Thyroid gland (tissue), 4 donors: Measurements from ENCODE around the gene ZNF358. TPM values are rescaled to one million over a fixed set of nuclear protein-coding genes. Genes with fewer than 3 reads are reported as not detected.

Source experiments
- DNase-seq, 2 donors: peaks; one replicate each; pipeline ENCODE4 v3.0.0-alpha.2; 2019
- H3K27ac ChIP-seq, 3 donors: fragments of 200-600 bp; sonication (generic); 1 replicate in 2 of 3; 2 replicates in 1 of 3; pipeline ENCODE4 v1.5.1; 2016 to 2019; ENCODE audit warnings: mild to moderate bottlenecking in 1 of 3, moderate library complexity in 1 of 3
- H3K27me3 ChIP-seq: fragments of 200-600 bp; sonication (generic); one replicate; pipeline ENCODE4 v1.5.1; 2019
- H3K36me3 ChIP-seq, 2 donors: fragments of 200-600 bp; sonication (generic); one replicate each; pipeline ENCODE4 v1.5.1; 2016 to 2019
- H3K4me1 ChIP-seq, 2 donors: fragments of 200-600 bp; sonication (generic); one replicate each; pipeline ENCODE4 v1.5.1; 2017 to 2019
- H3K4me3 ChIP-seq, 3 donors: fragments of 200-600 bp; sonication (generic); replicated peaks in 1 of 3; 1 replicate in 2 of 3; 2 replicates in 1 of 3; pipeline ENCODE4 v1.5.1; 2016; ENCODE audit warnings: mild to moderate bottlenecking in 1 of 3
- H3K9me3 ChIP-seq: fragments of 200-600 bp; sonication (generic); one replicate; pipeline ENCODE4 v1.5.1; 2017
- POLR2A ChIP-seq, 2 donors: fragments of 450-650 bp; IDR thresholded peaks; one replicate each; pipeline ENCODE4 v1.6.1; 2017; ENCODE audit warnings: antibody characterized with exemption in 2 of 2, mild to moderate bottlenecking in 2 of 2, moderate library complexity in 1 of 2
- WGBS, 2 donors: methylation state at CpG; one replicate each; pipeline ENCODE4 v1.1.5; 2017; 5-methylcytosine and 5-hydroxymethylcytosine counted together
- intact Hi-C: fragments of 100-400 bp; cut with DNase I; formaldehyde crosslinking; loops from one replicate; pipeline ENCODE4 v1.15.1; 2023
- total RNA-seq, 4 donors: library from RNA; depleted of rRNA; stranded (reverse); fragments of >200 nt; gene quantifications; one replicate each; pipeline ENCODE4 v1.2.3, GENCODE V29; 2016
- TF ChIP-seq, protein P1 (sequence below), 6 experiments: fragments of 200-600 bp in 3 of 6; fragments of 450-650 bp in 3 of 6; sonication (generic) in 3 of 6; IDR thresholded peaks; one replicate each; pipeline ENCODE4 v1.5.1; 2016 to 2019; ENCODE audit warnings: antibody characterized with exemption in 6 of 6, mild to moderate bottlenecking in 2 of 6, inconsistent platforms in 1 of 6, moderate library complexity in 1 of 6

Gene ZNF358
- total RNA-seq, 4 donors from 2014 or later, result 57.6 to 102 (median 69.5) TPM

DNA sequence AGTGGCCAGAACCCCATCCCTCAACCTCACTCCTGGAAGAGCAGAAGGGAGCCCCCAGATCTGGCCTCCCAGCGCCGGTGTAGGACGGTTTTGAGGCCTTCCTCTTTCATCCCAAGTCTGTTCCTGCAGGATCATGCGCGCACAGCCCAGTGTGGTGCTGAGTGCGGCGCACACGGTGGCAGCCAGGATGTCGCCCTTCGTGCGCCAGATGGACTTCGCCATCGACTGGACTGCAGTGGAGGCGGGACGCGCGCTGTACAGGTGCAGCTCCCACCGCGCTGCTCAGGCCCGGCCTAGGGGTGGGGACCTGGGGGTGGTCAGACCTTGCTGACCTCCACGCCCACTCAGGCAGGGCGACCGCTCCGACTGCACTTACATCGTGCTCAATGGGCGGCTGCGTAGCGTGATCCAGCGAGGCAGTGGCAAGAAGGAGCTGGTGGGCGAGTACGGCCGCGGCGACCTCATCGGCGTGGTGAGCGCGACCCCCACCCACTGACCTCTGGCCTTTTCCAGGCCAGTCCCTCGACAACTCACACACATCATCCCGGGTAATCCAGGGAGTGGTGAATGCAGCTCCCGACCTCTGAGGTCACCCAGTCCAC, 34.4 kb downstream of the ZNF358 start:
- Histone ChIP-seq H3K27me3 (no peaks in the 10 kb centered on the region), H3K4me1 (no peaks in the 10 kb centered on the region), H3K4me3 (no peak overlapping the region), H3K27ac (no peak overlapping the region), H3K9me3 (no peaks in the 10 kb centered on the region), H3K36me3 (peaks cover 15 to 19% of the 10 kb centered on the region in 2 donors)
- TF ChIP-seq POLR2A (IDR thresholded peaks at IDR 0.05), result no peak
- TF ChIP-seq, protein P1, sequence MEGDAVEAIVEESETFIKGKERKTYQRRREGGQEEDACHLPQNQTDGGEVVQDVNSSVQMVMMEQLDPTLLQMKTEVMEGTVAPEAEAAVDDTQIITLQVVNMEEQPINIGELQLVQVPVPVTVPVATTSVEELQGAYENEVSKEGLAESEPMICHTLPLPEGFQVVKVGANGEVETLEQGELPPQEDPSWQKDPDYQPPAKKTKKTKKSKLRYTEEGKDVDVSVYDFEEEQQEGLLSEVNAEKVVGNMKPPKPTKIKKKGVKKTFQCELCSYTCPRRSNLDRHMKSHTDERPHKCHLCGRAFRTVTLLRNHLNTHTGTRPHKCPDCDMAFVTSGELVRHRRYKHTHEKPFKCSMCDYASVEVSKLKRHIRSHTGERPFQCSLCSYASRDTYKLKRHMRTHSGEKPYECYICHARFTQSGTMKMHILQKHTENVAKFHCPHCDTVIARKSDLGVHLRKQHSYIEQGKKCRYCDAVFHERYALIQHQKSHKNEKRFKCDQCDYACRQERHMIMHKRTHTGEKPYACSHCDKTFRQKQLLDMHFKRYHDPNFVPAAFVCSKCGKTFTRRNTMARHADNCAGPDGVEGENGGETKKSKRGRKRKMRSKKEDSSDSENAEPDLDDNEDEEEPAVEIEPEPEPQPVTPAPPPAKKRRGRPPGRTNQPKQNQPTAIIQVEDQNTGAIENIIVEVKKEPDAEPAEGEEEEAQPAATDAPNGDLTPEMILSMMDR (IDR thresholded peaks at IDR 0.05), result no peak
- DNase-seq, result no peak
- intact Hi-C loops, result no loop called here
- WGBS, 2 donors, result 88 to 93% methylated on average over 13 to 34 of the region's 41 CpGs

DNA sequence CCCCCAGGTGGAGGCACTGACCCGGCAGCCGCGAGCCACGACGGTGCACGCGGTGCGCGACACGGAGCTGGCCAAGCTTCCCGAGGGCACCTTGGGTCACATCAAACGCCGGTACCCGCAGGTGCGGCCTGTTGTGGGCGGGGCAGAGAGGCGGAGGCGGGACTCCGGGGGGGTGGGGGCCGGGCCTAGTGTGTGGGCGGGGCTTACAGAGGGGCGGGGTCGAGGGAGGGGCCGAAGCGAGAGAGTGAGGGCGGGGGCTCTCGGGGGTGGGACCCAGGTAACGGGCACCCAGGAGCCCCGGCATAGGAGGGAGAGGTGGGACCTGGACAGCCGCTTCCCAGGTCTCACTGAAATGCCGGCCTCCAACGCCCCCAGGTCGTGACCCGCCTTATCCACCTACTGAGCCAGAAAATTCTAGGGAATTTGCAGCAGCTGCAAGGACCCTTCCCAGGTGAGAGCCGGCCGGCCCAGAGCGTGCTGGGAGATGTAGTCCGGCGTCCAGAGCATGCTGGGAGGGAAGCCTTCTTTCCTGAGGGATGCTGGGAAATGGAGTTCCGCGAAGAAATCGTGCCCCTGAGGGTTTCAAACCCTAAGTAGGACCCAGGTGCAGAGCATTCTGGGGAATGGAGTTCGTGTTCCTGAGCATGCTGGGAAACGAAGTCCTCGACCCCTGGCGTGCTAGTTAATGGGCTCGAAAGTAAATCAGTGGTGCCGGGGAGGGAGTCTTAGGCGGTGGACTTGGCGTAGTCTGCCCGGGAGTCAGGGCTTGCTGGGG, 35.3 kb downstream of the ZNF358 start:
- no peaks in the 10 kb centered on the region for H3K4me1 ChIP-seq
- TF ChIP-seq, protein P1 (IDR thresholded peaks at IDR 0.05), result no peak
- peak in 1 of 2 donors; percentile 10 for TF ChIP-seq POLR2A (IDR thresholded peaks at IDR 0.05)
- peaks cover 20 to 27% of the 10 kb centered on the region in 2 donors for H3K36me3 ChIP-seq
- no peaks in the 10 kb centered on the region for H3K9me3 ChIP-seq
- no peak overlapping the region for H3K4me3 ChIP-seq
- WGBS, 2 donors, result 24 to 32% methylated on average over 23 to 28 of the region's 51 CpGs
- H3K27me3 ChIP-seq, result no peaks in the 10 kb centered on the region
- H3K27ac ChIP-seq, result no peak overlapping the region
- DNase-seq, result peak; percentile 84 to 90
- intact Hi-C loops, result no loop called here

DNA sequence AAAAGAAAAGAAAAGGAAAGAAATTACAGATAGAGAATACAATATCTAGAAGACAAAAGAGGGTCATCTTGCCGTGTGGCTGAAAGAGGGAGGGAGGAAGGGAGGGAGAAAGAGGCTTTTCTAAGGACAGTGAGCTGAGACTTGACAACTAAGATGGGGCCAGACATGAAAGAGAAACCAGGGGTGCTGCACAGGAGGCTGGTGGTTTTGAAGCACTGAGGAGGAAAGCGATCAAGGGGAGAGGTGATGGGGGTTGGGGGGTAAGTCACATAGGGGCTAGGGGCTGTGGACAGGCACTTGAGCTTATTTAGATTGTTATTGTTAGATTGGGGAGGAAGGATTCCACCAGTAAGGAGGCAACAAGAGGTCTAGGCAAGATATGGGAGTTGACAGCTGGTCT, 36.9 kb downstream of the ZNF358 start:
- Histone ChIP-seq H3K4me3 (no peak overlapping the region), H3K9me3 (no peaks in the 10 kb centered on the region), H3K36me3 (peaks cover 36 to 41% of the 10 kb centered on the region in 2 donors), H3K27me3 (no peaks in the 10 kb centered on the region), H3K4me1 (no peaks in the 10 kb centered on the region), H3K27ac (no peak overlapping the region)
- TF ChIP-seq POLR2A (IDR thresholded peaks at IDR 0.05), result no peak
- TF ChIP-seq, protein P1 (IDR thresholded peaks at IDR 0.05), result no peak
- intact Hi-C loops, result no loop called here
- no peak for DNase-seq
- 44 to 74% methylated on average over 2 of the region's 2 CpGs for WGBS, 2 donors

DNA sequence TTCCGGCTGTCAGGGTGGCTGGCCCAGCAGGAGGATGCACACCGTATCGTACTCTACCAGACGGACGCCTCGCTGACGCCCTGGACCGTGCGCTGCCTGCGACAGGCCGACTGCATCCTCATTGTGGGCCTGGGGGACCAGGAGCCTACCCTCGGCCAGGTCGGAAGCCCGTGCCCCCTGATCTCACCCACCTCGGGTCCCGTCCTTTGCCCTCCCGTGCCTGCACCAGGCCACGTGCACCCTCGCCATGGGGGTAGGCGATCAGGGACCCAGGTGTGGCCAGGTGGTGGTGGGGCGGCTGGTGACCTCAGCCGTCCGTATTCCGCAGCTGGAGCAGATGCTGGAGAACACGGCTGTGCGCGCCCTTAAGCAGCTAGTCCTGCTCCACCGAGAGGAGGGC, 38.7 kb downstream of the ZNF358 start:
- DNase-seq, result no peak
- peaks cover 52 to 55% of the 10 kb centered on the region in 2 donors for H3K36me3 ChIP-seq
- no peaks in the 10 kb centered on the region for H3K4me1 ChIP-seq
- no peak overlapping the region for H3K27ac ChIP-seq
- H3K4me3 ChIP-seq, result no peak overlapping the region
- H3K9me3 ChIP-seq, result no peaks in the 10 kb centered on the region
- 93 to 94% methylated on average over 13 to 15 of the region's 28 CpGs for WGBS, 2 donors
- intact Hi-C loops, result no loop called here
- no peaks in the 10 kb centered on the region for H3K27me3 ChIP-seq
- TF ChIP-seq POLR2A (IDR thresholded peaks at IDR 0.05), result no peak
- TF ChIP-seq, protein P1 (IDR thresholded peaks at IDR 0.05), result no peak
